Measurements from ENCODE around the gene DIS3L2.
A peak's percentile ranks its signal among the peaks of the same experiment; 100 is the strongest.

DIS3L2 gene

GRCh38 chr2:232291343-232291742 lies 329.8 kb downstream of the DIS3L2 start:
- Histone ChIP-seq H3K4me1 (peaks cover 27% of the 10 kb centered on the region), H3K27ac (no peak overlapping the region), H3K4me3 (no peak overlapping the region), H3K27me3 (no peaks in the 10 kb centered on the region), H4K20me1 (no peaks in the 10 kb centered on the region), H3K9me3 (no peaks in the 10 kb centered on the region), H3K36me3 (peaks cover 32% of the 10 kb centered on the region; the same call in 1 of the 2 replicates), H3K4me2 (no peak overlapping the region), H3K9ac (no peak overlapping the region)
- TF ChIP-seq Cebpa-rat (IDR thresholded peaks at IDR 0.05) = no peak

- H3K36me3 ChIP-seq = peaks cover 37% of the 10 kb centered on the region; the same call in 1 of the 2 replicates
- peaks cover 27% of the 10 kb centered on the region for H3K4me1 ChIP-seq
- H3K9me3 ChIP-seq = no peaks in the 10 kb centered on the region
- TF ChIP-seq Cebpa-rat (IDR thresholded peaks at IDR 0.05) = no peak
- H3K4me3 ChIP-seq = no peak overlapping the region
- H3K27me3 ChIP-seq = no peaks in the 10 kb centered on the region
- H3K27ac ChIP-seq = peak overlapping the region; percentile 19; the same call in 1 of the 2 replicates
- peak overlapping the region; percentile 67 for H3K4me2 ChIP-seq
- no peak overlapping the region for H3K9ac ChIP-seq
- no peaks in the 10 kb centered on the region for H4K20me1 ChIP-seq
Observed at GRCh38 chr2:232292395-232293154, 331.1 kb downstream of the DIS3L2 start.

GRCh38 chr2:232293191-232293590 lies 331.7 kb downstream of the DIS3L2 start:
- H3K4me1 ChIP-seq = peaks cover 27% of the 10 kb centered on the region
- no peaks in the 10 kb centered on the region for H3K27me3 ChIP-seq
- H3K4me2 ChIP-seq = peak overlapping the region; percentile 67
- TF ChIP-seq Cebpa-rat (IDR thresholded peaks at IDR 0.05) = no peak
- peak overlapping the region; percentile 12; the same call in 1 of the 2 replicates for H3K27ac ChIP-seq
- 0 out of 2 replicates have a peak overlapping the region, but pooled peaks have one; percentile 6 for H3K9ac ChIP-seq
- H3K36me3 ChIP-seq = peaks cover 37% of the 10 kb centered on the region; the same call in 1 of the 2 replicates
- no peaks in the 10 kb centered on the region for H4K20me1 ChIP-seq
- no peaks in the 10 kb centered on the region for H3K9me3 ChIP-seq
- no peak overlapping the region for H3K4me3 ChIP-seq

DNA sequence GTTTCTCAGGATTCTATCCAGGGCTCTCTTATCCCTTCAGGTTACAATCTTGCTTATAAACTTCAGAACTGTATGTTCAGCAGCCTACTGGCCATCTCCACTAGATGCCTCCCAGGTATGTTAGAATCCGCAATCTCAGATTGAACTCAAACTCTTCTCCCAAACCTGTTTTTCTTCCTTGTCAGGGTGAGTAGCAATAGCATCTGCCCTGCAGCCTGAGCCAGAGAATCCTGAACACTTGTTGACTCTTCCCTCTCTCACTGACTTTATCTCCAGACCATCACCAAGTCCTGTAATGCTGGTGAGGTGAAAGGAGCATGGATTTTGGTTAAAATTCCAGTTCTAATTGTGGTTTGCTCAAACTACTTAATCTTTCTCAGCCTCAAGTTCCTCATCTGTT lies 334.5 kb downstream of the DIS3L2 start:
- H3K27me3 ChIP-seq = no peaks in the 10 kb centered on the region
- H3K4me2 ChIP-seq = no peak overlapping the region
- no peak overlapping the region for H3K27ac ChIP-seq
- H3K4me1 ChIP-seq = peaks cover 42% of the 10 kb centered on the region
- H4K20me1 ChIP-seq = no peaks in the 10 kb centered on the region
- H3K4me3 ChIP-seq = no peak overlapping the region
- no peak overlapping the region for H3K9ac ChIP-seq
- TF ChIP-seq Cebpa-rat (IDR thresholded peaks at IDR 0.05) = no peak
- H3K9me3 ChIP-seq = no peaks in the 10 kb centered on the region
- peaks cover 40% of the 10 kb centered on the region for H3K36me3 ChIP-seq

- H3K9me3 ChIP-seq = no peaks in the 10 kb centered on the region
- no peak overlapping the region for H3K9ac ChIP-seq
- H3K27me3 ChIP-seq = no peaks in the 10 kb centered on the region
- no peak overlapping the region for H3K4me3 ChIP-seq
- peaks cover 39% of the 10 kb centered on the region for H3K36me3 ChIP-seq
- no peaks in the 10 kb centered on the region for H4K20me1 ChIP-seq
- H3K4me1 ChIP-seq = peaks cover 43% of the 10 kb centered on the region
- no peak overlapping the region for H3K4me2 ChIP-seq
- no peak overlapping the region for H3K27ac ChIP-seq
- TF ChIP-seq Cebpa-rat (IDR thresholded peaks at IDR 0.05) = no peak
Observed at GRCh38 chr2:232296776-232297525, 335.4 kb downstream of the DIS3L2 start.

GRCh38 chr2:232299084-232299483 lies 337.6 kb downstream of the DIS3L2 start:
- no peaks in the 10 kb centered on the region for H3K27me3 ChIP-seq
- H3K9ac ChIP-seq = no peak overlapping the region
- H3K4me1 ChIP-seq = peaks cover 22% of the 10 kb centered on the region
- H3K4me2 ChIP-seq = peak overlapping the region; percentile 34
- H4K20me1 ChIP-seq = no peaks in the 10 kb centered on the region
- H3K4me3 ChIP-seq = no peak overlapping the region
- no peak overlapping the region for H3K27ac ChIP-seq
- no peak for TF ChIP-seq Cebpa-rat (IDR thresholded peaks at IDR 0.05)
- peaks cover 6% of the 10 kb centered on the region; the same call in 1 of the 2 replicates for H3K9me3 ChIP-seq
- peaks cover 43% of the 10 kb centered on the region for H3K36me3 ChIP-seq

DNA sequence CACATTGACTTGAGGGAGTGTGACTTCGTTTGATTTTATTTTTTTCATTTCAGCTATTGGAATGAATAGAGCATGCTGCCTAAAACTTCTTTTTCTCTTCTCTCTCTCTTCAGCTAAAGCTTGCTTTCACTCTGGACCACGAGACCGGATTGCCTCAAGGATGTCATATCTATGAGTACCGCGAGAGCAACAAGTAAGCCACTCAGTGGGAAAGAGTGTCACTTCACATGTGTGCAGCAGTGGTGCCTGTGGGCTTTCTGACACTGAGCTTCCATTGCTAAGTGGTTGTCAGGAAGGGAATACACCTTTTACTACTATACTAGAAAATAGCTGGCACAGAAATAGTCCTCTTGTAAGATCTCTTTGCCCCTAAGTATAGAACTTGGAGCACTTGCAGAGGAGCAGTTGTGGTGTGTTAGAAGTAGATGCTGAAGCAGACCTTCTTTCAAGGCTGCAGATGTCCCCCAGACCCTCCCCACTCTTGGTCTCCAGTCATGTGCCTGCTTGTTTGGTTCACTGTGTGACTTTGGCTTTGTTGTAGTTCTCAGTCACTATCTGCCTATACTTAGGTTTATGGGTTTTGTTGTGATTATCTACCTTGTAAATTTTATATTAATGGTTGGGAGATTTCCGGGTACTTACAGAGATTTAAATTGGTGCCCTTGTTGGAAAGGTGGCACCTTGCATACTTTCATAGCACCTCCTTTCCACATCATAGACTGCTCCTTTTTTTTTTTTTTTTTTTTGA lies 338.6 kb downstream of the DIS3L2 start:
- peaks cover 21% of the 10 kb centered on the region for H3K4me1 ChIP-seq
- TF ChIP-seq Cebpa-rat (IDR thresholded peaks at IDR 0.05) = no peak
- peaks cover 12% of the 10 kb centered on the region for H3K9me3 ChIP-seq
- H3K4me3 ChIP-seq = no peak overlapping the region
- no peak overlapping the region for H3K9ac ChIP-seq
- no peak overlapping the region for H3K4me2 ChIP-seq
- no peaks in the 10 kb centered on the region for H4K20me1 ChIP-seq
- H3K27ac ChIP-seq = no peak overlapping the region
- H3K36me3 ChIP-seq = peaks cover 44% of the 10 kb centered on the region
- H3K27me3 ChIP-seq = no peaks in the 10 kb centered on the region

GRCh38 chr2:232300894-232301387 lies 339.4 kb downstream of the DIS3L2 start:
- Histone ChIP-seq H3K4me1 (peaks cover 21% of the 10 kb centered on the region), H3K9me3 (peaks cover 12% of the 10 kb centered on the region), H3K36me3 (peaks cover 49% of the 10 kb centered on the region), H3K9ac (no peak overlapping the region), H4K20me1 (no peaks in the 10 kb centered on the region), H3K4me2 (no peak overlapping the region), H3K27ac (no peak overlapping the region), H3K4me3 (no peak overlapping the region), H3K27me3 (no peaks in the 10 kb centered on the region)
- no peak for TF ChIP-seq Cebpa-rat (IDR thresholded peaks at IDR 0.05)

GRCh38 chr2:232304236-232304635 lies 342.7 kb downstream of the DIS3L2 start:
- no peak overlapping the region for H3K4me2 ChIP-seq
- no peak overlapping the region for H3K27ac ChIP-seq
- peaks cover 46% of the 10 kb centered on the region for H3K36me3 ChIP-seq
- peaks cover 40% of the 10 kb centered on the region for H3K4me1 ChIP-seq
- H3K4me3 ChIP-seq = no peak overlapping the region
- H4K20me1 ChIP-seq = no peaks in the 10 kb centered on the region
- H3K27me3 ChIP-seq = no peaks in the 10 kb centered on the region
- peaks cover 12% of the 10 kb centered on the region for H3K9me3 ChIP-seq
- no peak for TF ChIP-seq Cebpa-rat (IDR thresholded peaks at IDR 0.05)
- no peak overlapping the region for H3K9ac ChIP-seq

Measured in BLaER1 (cell line).